ENCODE measurements around the gene NQO2. TPM values are rescaled to one million over a fixed set of nuclear protein-coding genes. Genes with fewer than 3 reads are reported as not detected.
A peak's percentile ranks its signal among the peaks of the same experiment; 100 is the strongest.

The NQO2 gene
- 6.1 TPM for total RNA-seq

- FAIRE-seq (no peak), DNase-seq (ENCODE audit: low spot score in 2 of 2) (peak; percentile 95 to 97)
Observed at GRCh38 chr6:2999618-3000557, at the start of gene NQO2. Gene NQO2, plus strand, starts transcription at chr6:2999894. Its CDS starts 6,659 bp downstream, at chr6:3006553.

- DNase-seq (ENCODE audit: low spot score in 2 of 2) (no peak), FAIRE-seq (no peak)
Observed at GRCh38 chr6:2950713-2951112, 49.0 kb upstream of the NQO2 start.

DNA sequence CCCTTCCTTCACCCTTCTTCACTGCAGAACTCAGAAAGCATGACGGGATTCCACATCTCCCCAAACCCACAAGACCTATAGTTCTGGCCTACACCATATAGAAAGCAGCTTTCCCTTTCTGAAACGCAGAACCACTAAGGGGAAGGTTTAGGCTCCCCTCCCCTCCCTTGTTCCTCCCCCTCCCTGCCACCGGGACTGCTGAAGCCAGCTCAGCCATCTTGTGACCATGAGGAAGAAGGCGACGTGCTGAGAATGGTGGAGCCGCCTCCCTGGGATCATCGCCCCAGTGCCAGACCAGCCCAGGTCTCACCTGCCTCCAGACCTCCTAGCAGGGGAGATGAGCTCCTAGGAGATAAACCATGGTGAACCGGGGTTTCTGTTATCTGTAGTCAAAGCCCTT is 48.0 kb upstream of the NQO2 start:
- no peak for DNase-seq (ENCODE audit: low spot score in 2 of 2)
- FAIRE-seq = no peak

DNA sequence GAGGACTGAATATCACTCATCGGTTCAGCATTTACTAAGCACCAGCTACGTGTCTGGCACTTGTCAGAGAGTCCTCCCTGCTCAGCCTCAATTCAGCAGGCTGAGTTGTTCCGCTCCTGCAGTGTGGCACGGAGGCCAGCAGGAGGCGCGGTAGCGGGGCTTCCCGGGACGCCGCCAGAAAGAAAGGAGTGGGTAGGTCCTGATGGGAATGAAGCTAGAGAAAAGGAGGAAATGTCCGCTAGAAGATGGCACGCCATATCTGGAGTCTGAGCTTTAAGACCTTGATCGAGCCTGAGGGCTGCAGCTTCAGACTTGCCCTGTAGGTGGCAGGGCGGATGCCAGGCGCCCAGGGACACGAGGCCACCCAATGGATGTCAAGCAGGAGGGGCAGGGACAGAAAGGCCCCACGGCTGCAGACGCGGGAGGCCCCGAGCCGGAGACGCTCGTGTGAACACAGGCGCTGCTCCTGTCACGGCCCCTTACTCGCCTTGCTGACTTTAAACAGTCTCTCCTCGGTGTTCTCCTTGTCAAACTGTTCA is 47.1 kb upstream of the NQO2 start:
- FAIRE-seq (no peak), DNase-seq (ENCODE audit: low spot score in 2 of 2) (peak in 1 of 2 donors; percentile 56)

- DNase-seq (ENCODE audit: low spot score in 2 of 2) = no peak
- no peak for FAIRE-seq
Observed at GRCh38 chr6:2953098-2953497, 46.6 kb upstream of the NQO2 start.

DNA sequence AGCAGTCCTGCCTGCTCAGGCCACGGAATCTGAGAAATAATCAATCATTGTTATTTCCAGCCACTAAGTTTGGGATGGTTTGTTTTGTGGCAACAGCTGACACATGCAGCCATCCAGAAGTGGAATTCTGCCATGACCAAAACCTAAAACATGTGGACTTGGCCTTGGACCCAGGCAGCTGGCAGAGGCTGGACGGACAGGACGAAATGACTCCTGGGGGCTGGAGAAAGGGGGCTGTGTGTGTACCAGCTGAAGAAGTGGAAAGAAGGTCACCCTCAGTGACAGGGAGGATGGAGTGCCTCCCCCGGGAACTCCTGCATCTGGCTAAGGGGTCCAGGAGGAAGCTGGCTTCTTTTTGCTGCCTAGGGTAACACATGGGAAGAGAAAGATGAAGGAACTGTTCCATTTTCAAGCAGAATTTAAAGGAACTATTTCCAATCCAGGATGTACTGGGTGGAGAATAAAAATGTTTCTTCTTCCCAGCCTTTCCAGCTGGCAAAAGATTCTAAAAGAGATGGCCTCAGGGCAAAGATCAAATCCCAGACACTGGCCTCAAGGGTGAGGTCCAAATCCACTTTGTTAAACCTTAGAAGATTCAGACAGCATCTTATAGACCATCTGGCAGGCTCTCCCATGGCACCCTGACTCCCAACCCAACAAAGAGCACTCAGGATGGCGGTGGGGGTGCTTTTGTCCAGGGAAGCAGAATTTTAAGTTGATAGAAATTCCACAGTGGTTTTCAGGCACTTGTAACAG is 42.6 kb upstream of the NQO2 start:
- no peak for DNase-seq (ENCODE audit: low spot score in 2 of 2)
- no peak for FAIRE-seq

DNA sequence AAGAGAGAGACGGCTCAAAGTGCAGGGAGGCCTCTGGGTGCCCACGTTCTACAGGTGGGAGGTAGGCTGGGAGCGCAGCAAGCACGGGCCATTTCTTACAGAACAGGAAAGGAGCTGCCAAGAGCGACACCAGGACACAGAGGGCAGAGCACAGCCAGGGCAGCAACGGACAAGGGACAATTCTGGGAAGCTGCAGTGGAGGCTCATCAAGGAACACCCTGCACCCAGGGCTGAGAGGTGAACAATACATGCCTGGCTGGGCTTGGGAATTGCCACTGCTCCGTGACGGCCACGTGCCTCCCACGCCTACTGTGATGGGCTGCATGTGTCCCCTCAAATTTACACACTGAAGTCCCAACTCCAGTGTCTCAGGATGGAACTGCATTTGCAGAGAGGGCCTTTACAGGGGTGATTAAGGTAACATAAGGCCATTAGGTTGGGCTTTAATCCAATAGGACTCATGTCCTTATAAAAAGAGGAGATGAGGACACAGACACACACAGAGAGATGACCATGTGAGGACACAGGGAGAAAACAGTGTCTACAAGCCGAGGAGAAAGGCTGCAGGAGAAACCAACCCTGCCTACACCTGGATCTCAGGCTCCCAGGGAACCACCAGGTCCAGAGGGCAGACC is 41.9 kb upstream of the NQO2 start:
- FAIRE-seq = no peak
- DNase-seq (ENCODE audit: low spot score in 2 of 2) = no peak

DNA sequence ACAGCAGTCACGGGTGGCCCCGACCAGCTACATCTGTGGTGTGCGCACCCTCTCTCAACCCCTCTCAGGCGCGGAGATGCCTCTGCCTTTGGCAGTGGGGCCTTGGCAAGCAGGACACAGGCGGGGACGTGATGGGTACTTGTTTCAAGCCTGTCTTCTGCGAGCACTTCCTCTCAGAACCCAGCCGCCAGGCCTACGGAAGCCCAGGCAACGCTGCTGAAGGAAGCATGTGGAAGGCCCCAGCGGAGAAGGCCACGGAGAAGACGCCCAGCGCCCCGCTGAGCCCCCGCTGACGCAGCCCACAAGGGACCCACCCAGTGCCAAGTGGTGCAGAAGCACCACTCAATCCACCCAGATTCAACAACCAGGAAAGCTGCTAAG is 41.4 kb upstream of the NQO2 start:
- DNase-seq (ENCODE audit: low spot score in 2 of 2) = no peak
- no peak for FAIRE-seq

DNA sequence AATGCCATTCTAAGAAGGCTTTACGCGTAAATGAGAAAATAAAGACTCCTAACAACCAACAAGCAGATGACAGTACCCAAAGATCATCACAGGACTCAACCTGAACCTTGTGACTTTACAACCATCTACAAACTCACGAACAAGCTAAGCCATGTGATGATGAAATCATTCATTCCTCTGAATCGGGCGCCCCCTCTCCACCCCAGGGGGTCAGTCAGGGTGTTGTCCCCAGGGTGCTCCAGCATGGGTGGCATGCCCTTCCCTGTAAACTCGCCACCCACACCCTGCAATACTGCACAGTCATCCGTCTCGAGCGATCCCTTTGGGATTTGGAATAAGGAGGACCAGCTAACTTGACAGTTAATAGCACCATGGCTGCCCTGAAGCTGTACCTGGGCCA is 40.9 kb upstream of the NQO2 start:
- DNase-seq (ENCODE audit: low spot score in 2 of 2) (no peak), FAIRE-seq (no peak)

- FAIRE-seq (no peak), DNase-seq (ENCODE audit: low spot score in 2 of 2) (peak in 1 of 2 donors; percentile 42)
Observed at GRCh38 chr6:2959909-2960719, 39.6 kb upstream of the NQO2 start.

DNA sequence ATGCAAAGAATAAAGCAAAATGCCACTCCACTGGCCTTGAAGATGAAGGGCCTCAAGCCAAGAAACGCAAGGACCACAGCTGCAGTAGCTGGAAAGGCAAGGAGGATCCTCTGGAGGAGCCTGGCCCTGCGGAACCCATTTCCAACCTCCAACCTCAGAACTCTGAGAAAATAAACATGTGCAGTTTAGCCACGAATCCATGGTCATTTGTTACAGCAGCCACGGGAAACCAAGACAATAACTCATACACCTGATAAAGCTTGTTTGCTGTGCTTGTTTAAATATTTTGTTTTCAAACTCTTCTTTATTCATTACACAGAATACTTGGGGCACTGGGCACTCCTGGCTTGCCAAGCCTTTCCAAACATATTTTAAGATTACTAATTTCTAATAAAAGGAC is 38.8 kb upstream of the NQO2 start:
- DNase-seq (ENCODE audit: low spot score in 2 of 2) = no peak
- no peak for FAIRE-seq

DNA sequence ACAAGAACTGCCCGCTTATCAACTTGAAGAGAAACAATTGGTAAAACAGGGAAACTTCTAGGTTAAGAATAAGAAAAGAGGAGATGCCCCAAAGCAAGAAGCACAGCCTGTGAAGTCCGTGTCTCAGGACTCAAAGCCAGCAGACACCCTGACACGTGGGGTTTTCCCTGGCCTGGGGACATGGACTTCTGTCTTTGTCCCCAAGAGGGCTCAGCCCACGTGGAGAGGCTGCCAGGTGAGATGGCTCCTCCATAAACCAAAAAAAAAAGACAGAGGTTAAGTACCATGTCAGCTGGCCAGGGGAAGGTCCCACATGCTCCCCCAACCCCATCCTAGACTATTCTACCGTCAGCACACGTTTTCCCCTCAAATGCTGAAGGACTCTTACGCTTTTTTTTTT is 38.2 kb upstream of the NQO2 start:
- DNase-seq (ENCODE audit: low spot score in 2 of 2) (no peak), FAIRE-seq (no peak)

DNA sequence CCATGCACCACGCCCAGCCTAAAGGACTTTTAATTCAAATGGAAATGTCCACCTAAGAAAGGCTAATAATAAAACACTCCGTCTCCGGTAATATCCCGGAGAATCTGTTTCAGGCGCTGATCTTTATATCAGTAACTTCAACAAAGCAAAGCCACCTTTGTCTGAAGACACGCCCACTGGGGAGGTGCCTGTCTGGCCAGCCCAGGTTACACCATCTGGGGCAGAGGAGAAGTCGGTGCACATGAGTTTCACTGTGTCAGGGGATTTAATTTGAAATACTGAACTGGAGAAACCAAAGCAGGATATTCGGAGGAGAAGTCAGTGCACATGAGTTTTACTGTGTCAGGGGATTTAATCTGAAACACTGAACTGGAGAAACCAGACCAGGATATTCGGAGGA is 37.7 kb upstream of the NQO2 start:
- DNase-seq (ENCODE audit: low spot score in 2 of 2) = no peak
- FAIRE-seq = no peak

DNA sequence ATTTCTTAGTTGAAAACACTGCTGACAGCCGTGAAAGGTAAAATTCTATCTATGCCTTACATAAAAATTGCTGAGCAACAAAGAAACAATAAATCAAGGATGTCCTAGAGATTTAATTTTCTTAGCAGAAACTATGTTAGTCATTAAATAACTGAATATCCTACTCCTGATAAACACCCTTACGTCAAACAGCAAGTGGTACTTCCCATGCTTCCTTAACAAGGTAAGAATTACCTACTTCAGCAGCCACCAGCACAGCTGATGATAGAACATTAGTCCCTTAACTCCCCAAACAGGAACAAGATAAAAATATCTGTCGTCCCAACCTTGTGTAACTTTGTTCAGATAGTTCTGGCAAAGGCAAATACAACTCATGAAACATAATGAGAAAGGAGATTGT is 37.1 kb upstream of the NQO2 start:
- DNase-seq (ENCODE audit: low spot score in 2 of 2) = no peak
- no peak for FAIRE-seq

DNA sequence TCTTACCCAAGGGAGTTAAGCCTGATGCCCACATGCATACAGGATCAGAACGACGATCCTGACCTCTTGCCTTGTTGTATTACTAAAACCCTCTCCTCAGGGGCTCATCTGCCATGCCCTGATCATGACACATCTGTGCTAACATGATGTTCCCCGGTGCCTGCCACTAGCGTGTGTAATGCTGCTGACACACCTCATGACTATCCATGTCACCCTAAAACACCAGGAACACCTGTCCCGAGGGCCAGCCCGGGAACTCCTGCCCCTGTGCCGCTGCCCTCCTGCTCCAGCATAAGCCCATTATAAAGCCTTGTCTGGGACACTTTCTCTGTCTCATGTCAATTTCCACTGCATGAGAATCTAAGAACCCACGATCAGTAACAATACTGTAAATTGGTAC is 35.9 kb upstream of the NQO2 start:
- DNase-seq (ENCODE audit: low spot score in 2 of 2) (no peak), FAIRE-seq (no peak)

- no peak for FAIRE-seq
- no peak for DNase-seq (ENCODE audit: low spot score in 2 of 2)
Observed at GRCh38 chr6:2964793-2965505, 34.7 kb upstream of the NQO2 start.

- DNase-seq (ENCODE audit: low spot score in 2 of 2) (no peak), FAIRE-seq (no peak)
Observed at GRCh38 chr6:2966347-2966746, 33.3 kb upstream of the NQO2 start.

GRCh38 chr6:2967936-2968335 is 31.8 kb upstream of the NQO2 start:
- DNase-seq (ENCODE audit: low spot score in 2 of 2) (no peak), FAIRE-seq (no peak)

DNA sequence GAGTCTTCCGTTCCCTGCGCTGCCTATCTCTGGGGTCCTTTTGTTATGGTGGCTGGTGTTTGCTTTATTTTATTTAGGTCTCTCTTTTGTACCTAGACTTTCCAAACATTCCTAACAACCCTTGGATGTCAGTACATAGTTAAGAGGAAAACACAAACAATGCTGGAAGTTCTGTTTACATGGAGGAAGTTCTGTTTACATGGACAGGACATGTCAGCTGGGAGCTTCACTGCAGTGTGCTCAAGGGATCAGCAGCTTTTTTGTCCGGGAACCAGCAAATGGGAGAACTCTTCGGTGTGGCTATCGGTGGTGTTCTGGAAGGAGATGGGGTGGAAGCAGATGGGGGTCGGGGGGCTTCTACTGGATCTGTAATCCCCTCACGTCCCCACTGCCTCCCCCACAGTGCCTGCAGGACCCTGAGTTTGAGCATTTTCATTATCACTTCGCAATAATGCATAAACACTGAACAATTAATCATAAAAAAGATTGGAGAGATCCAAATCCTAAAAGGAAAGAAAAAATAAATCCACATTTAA is 31.0 kb upstream of the NQO2 start:
- DNase-seq (ENCODE audit: low spot score in 2 of 2) (no peak), FAIRE-seq (no peak)
